H9 (cell line): ENCODE measurements around the gene DNAAF9. TPM values are rescaled to one million over a fixed set of nuclear protein-coding genes. Genes with fewer than 3 reads are reported as not detected.

Experiments
- DNase-seq: peaks from one replicate; pipeline ENCODE4 v3.0.0-alpha.2; 2017
- H2AFZ ChIP-seq: one replicate; pipeline ENCODE4 v1.6.1; 2013; ENCODE audit warnings: mild to moderate bottlenecking, low read length, control low read depth, moderate library complexity
- H2AK5ac ChIP-seq: 2 replicates; pipeline ENCODE4 v1.6.1; 2013; ENCODE audit warnings: low read length, control low read depth, mixed read lengths; ENCODE audit not compliant: insufficient read length
- H2BK120ac ChIP-seq: one replicate; pipeline ENCODE4 v1.6.1; 2013; ENCODE audit warnings: low read depth, mild to moderate bottlenecking, low read length, control low read depth, inconsistent platforms; ENCODE audit not compliant: poor library complexity, severe bottlenecking
- H2BK12ac ChIP-seq: 2 replicates; pipeline ENCODE4 v1.6.1; 2013; ENCODE audit warnings: low read length, control low read depth, mixed read lengths, low read depth; ENCODE audit not compliant: insufficient read length
- H2BK15ac ChIP-seq: 2 replicates; pipeline ENCODE4 v1.6.1; 2013; ENCODE audit warnings: low read depth, low read length, control low read depth
- H2BK20ac ChIP-seq: one replicate; pipeline ENCODE4 v1.6.1; 2013; ENCODE audit warnings: low read depth, mild to moderate bottlenecking, low read length, control low read depth, inconsistent platforms; ENCODE audit not compliant: poor library complexity, severe bottlenecking
- H2BK5ac ChIP-seq: 2 replicates; pipeline ENCODE4 v1.6.1; 2013; ENCODE audit warnings: low read length, control low read depth, mixed read lengths; ENCODE audit not compliant: insufficient read length
- H3K14ac ChIP-seq: 2 replicates; pipeline ENCODE4 v1.6.1; 2013; ENCODE audit warnings: low read length, control low read depth; ENCODE audit not compliant: insufficient read depth
- H3K18ac ChIP-seq: 2 replicates; pipeline ENCODE4 v1.6.1; 2013; ENCODE audit warnings: low read depth, mild to moderate bottlenecking, mixed read lengths, low read length, control low read depth; ENCODE audit not compliant: insufficient read length
- H3K23ac ChIP-seq: 2 replicates; pipeline ENCODE4 v1.6.1; 2013; ENCODE audit warnings: low read length, control low read depth, mixed read lengths, low read depth; ENCODE audit not compliant: insufficient read length
- H3K23me2 ChIP-seq: 2 replicates; pipeline ENCODE4 v1.6.1; 2013; ENCODE audit warnings: low read depth, mild to moderate bottlenecking, mixed read lengths, low read length, control low read depth; ENCODE audit not compliant: insufficient read length, poor library complexity, severe bottlenecking
- H3K27ac ChIP-seq: 2 replicates; pipeline ENCODE4 v1.5.1; 2013; ENCODE audit warnings: low read length, control low read depth, mixed read lengths, low read depth; ENCODE audit not compliant: insufficient read length
- H3K27me3 ChIP-seq: 2 replicates; pipeline ENCODE4 v1.6.1; 2013; ENCODE audit warnings: low read length, control low read depth, inconsistent platforms; ENCODE audit not compliant: insufficient read depth
- H3K4ac ChIP-seq: 2 replicates; pipeline ENCODE4 v1.6.1; 2013; ENCODE audit warnings: low read depth, mild to moderate bottlenecking, control low read depth, inconsistent platforms, low read length, moderate library complexity
- H3K4me1 ChIP-seq: 2 replicates; pipeline ENCODE4 v1.6.1; 2013; ENCODE audit warnings: low read length, control low read depth, inconsistent platforms; ENCODE audit not compliant: insufficient read depth
- H3K4me2 ChIP-seq: 2 replicates; pipeline ENCODE4 v1.6.1; 2013; ENCODE audit warnings: low read length, control low read depth, mixed read lengths; ENCODE audit not compliant: insufficient read length, insufficient read depth
- H3K56ac ChIP-seq: 2 replicates; pipeline ENCODE4 v1.6.1; 2013; ENCODE audit warnings: low read depth, mild to moderate bottlenecking, mixed read lengths, low read length, control low read depth; ENCODE audit not compliant: insufficient read length
- H3K79me1 ChIP-seq: 2 replicates; pipeline ENCODE4 v1.6.1; 2013; ENCODE audit warnings: low read depth, mild to moderate bottlenecking, moderate library complexity, low read length, control low read depth, inconsistent platforms; ENCODE audit not compliant: insufficient read depth, poor library complexity, severe bottlenecking
- H3K79me2 ChIP-seq: 2 replicates; pipeline ENCODE4 v1.6.1; 2013; ENCODE audit warnings: low read length, control low read depth, inconsistent platforms; ENCODE audit not compliant: insufficient read depth
- H3K9ac ChIP-seq: 2 replicates; pipeline ENCODE4 v1.6.1; 2013; ENCODE audit warnings: low read length, control low read depth, mixed read lengths; ENCODE audit not compliant: insufficient read length; ENCODE audit errors: extremely low read depth
- H3K9me3 ChIP-seq: one replicate; pipeline ENCODE4 v1.6.1; 2013; ENCODE audit warnings: low read depth, low read length, inconsistent platforms; ENCODE audit not compliant: control insufficient read depth
- H3T11ph ChIP-seq: one replicate; pipeline ENCODE4 v1.6.1; 2013; ENCODE audit warnings: mild to moderate bottlenecking, low read length, control low read depth, inconsistent platforms
- H4K20me1 ChIP-seq: one replicate; pipeline ENCODE4 v1.6.1; 2013; ENCODE audit not compliant: control insufficient read depth, insufficient read length, insufficient read depth
- H4K5ac ChIP-seq: 2 replicates; pipeline ENCODE4 v1.6.1; 2013; ENCODE audit warnings: low read depth, mild to moderate bottlenecking, mixed read lengths, low read length, control low read depth; ENCODE audit not compliant: insufficient read length
- H4K8ac ChIP-seq: replicated peaks from 2 replicates; pipeline ENCODE4 v1.6.1; 2013; ENCODE audit warnings: low read length, control low read depth, mixed read lengths, low read depth; ENCODE audit not compliant: insufficient read length
- H4K91ac ChIP-seq: 2 replicates; pipeline ENCODE4 v1.6.1; 2013; ENCODE audit warnings: low read depth, mild to moderate bottlenecking, moderate library complexity, mixed read lengths, low read length, control low read depth; ENCODE audit not compliant: insufficient read length
- H3K27ac Mint-ChIP-seq, 3 experiments: 2 replicates in 2 of 3; 3 replicates in 1 of 3; pipeline ENCODE4 v1.8.0; 2020 to 2021; ENCODE audit warnings: mixed read lengths in 3 of 3, mild to moderate bottlenecking in 1 of 3, moderate library complexity in 1 of 3
- H3K27me3 Mint-ChIP-seq: 2 replicates; pipeline ENCODE4 v1.8.0; 2021; ENCODE audit warnings: low read depth, mild to moderate bottlenecking, moderate library complexity, mixed read lengths
- H3K36me3 Mint-ChIP-seq, 3 experiments: 2 replicates in 2 of 3; 3 replicates in 1 of 3; pipeline ENCODE4 v1.8.0; 2020 to 2021; ENCODE audit warnings: low read depth in 3 of 3, mixed read lengths in 3 of 3; ENCODE audit not compliant: insufficient read depth in 1 of 3
- H3K4me1 Mint-ChIP-seq, 2 experiments: 2 replicates each; pipeline ENCODE4 v1.8.0; 2020; ENCODE audit warnings: mixed read lengths in 2 of 2
- H3K4me3 Mint-ChIP-seq, 2 experiments: 2 replicates in 1 of 2; 3 replicates in 1 of 2; pipeline ENCODE4 v1.8.0; 2020 to 2021; ENCODE audit warnings: mild to moderate bottlenecking in 2 of 2, mixed read lengths in 2 of 2, moderate library complexity in 1 of 2
- H3K9me3 Mint-ChIP-seq, 2 experiments: 2 replicates in 1 of 2; 3 replicates in 1 of 2; pipeline ENCODE4 v1.8.0; 2020; ENCODE audit warnings: mild to moderate bottlenecking in 2 of 2, mixed read lengths in 2 of 2, moderate library complexity in 1 of 2
- WGBS: extraction: QIAGEN DNeasy Blood & Tissue Kit; methylation state at CpG from one replicate; pipeline ENCODE4 v1.1.7; 2013; ENCODE audit warnings: missing lambda C conversion rate, low lambda C conversion rate, mixed read lengths; ENCODE audit not compliant: insufficient read length; ENCODE audit errors: extremely low coverage; 5-methylcytosine and 5-hydroxymethylcytosine counted together
- total RNA-seq: library from RNA; stranded (reverse); gene quantifications from 2 replicates; pipeline ENCODE4 v1.2.1, GENCODE V29; 2021
- TF ChIP-seq, protein P1 (sequence below): fragments of 200-600 bp; sonication (generic); conservative IDR thresholded peaks from 3 replicates; pipeline ENCODE4 v1.8.0; 2021; ENCODE audit warnings: antibody characterized with exemption, mild to moderate bottlenecking

Gene DNAAF9
- total RNA-seq, 1 experiment from 2014 or later: 5.5 TPM

DNA sequence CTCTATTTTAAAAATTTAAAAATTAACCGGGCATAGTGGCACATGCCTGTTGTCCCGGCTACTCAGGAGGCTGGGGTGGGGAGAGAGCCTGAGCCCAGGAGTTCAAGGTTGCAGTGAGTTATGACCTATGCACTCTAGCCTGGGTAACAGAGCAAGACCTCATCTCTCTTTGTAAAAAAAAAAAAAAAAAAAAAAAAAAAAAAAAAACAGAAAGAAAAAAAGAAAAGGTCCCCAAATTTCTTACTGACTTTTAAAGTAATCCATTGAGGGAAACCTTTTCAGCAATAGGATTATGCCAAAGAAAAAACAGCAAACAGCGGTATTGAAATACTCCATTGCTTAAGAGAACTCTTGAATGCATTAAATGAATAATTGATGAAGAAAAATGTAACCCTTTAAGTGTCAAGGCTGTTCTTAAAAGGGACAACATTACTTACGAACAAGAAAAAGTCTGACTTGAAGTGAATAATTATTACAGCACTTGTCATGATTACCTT, 6.0 kb upstream of the DNAAF9 start:
- no peak overlapping the region for H2BK5ac ChIP-seq
- H3K27ac Mint-ChIP-seq: no peak overlapping the region
- H2AK5ac ChIP-seq: no peak overlapping the region
- no peak overlapping the region for H4K5ac ChIP-seq
- no peaks in the 10 kb centered on the region for H3K9me3 ChIP-seq
- peaks cover 1% of the 10 kb centered on the region in 2 experiments; a peak in 3 of 4 replicates for H3K4me1 Mint-ChIP-seq
- no peak overlapping the region for H2AFZ ChIP-seq
- no peak overlapping the region for H4K8ac ChIP-seq
- no peaks in the 10 kb centered on the region for H3K23me2 ChIP-seq
- no peak overlapping the region for H2BK20ac ChIP-seq
- H4K91ac ChIP-seq: no peak overlapping the region
- TF ChIP-seq, protein P1, sequence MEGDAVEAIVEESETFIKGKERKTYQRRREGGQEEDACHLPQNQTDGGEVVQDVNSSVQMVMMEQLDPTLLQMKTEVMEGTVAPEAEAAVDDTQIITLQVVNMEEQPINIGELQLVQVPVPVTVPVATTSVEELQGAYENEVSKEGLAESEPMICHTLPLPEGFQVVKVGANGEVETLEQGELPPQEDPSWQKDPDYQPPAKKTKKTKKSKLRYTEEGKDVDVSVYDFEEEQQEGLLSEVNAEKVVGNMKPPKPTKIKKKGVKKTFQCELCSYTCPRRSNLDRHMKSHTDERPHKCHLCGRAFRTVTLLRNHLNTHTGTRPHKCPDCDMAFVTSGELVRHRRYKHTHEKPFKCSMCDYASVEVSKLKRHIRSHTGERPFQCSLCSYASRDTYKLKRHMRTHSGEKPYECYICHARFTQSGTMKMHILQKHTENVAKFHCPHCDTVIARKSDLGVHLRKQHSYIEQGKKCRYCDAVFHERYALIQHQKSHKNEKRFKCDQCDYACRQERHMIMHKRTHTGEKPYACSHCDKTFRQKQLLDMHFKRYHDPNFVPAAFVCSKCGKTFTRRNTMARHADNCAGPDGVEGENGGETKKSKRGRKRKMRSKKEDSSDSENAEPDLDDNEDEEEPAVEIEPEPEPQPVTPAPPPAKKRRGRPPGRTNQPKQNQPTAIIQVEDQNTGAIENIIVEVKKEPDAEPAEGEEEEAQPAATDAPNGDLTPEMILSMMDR: no peak
- no peak overlapping the region for H2BK120ac ChIP-seq
- no peak overlapping the region for H3K18ac ChIP-seq
- H2BK15ac ChIP-seq: no peak overlapping the region
- H3K4ac ChIP-seq: no peak overlapping the region
- H3K27me3 ChIP-seq: no peaks in the 10 kb centered on the region
- DNase-seq: no peak
- no CpG with 5 or more reads among the region's 4 CpGs for WGBS
- H3K79me2 ChIP-seq: no peaks in the 10 kb centered on the region
- H3T11ph ChIP-seq: no peak overlapping the region
- H3K27ac ChIP-seq: no peak overlapping the region
- H3K79me1 ChIP-seq: no peaks in the 10 kb centered on the region
- no peak overlapping the region for H3K4me2 ChIP-seq
- H3K4me1 ChIP-seq: no peaks in the 10 kb centered on the region
- peaks cover 0 to 5% (median 0%) of the 10 kb centered on the region in 3 experiments; a peak in 2 of 7 replicates for H3K36me3 Mint-ChIP-seq
- no peak overlapping the region for H3K56ac ChIP-seq
- H3K27me3 Mint-ChIP-seq: peaks cover 9% of the 10 kb centered on the region
- no peak overlapping the region for H2BK12ac ChIP-seq
- no peak overlapping the region for H3K9ac ChIP-seq
- no peak overlapping the region for H3K14ac ChIP-seq
- peaks cover 9 to 15% of the 10 kb centered on the region in 2 experiments for H3K9me3 Mint-ChIP-seq
- no peak overlapping the region for H3K23ac ChIP-seq
- no peaks in the 10 kb centered on the region for H4K20me1 ChIP-seq
- H3K4me3 Mint-ChIP-seq: no peak overlapping the region
